Natural killer cell (primary cell): ENCODE results near the gene RCBTB2. TPM values are rescaled to one million over a fixed set of nuclear protein-coding genes. Genes with fewer than 3 reads are reported as not detected.

Experiments
- ATAC-seq, 3 donors: fragments of 150-1000 bp in 2 of 3; fragments of 200-7000 bp in 1 of 3; cut with Tn5 transposase; 1 replicate in 1 of 3; 2 replicates in 2 of 3; pipeline ENCODE4 v1.10.0; 2021; ENCODE audit warnings: mild to moderate bottlenecking in 2 of 3, moderate library complexity in 2 of 3
- DNase-seq, 2 donors: peaks; one replicate each; pipeline versions ENCODE4 v3.0.0 to v3.0.0-alpha.2; 2013 to 2021; ENCODE audit warnings: mixed read lengths in 1 of 2
- H3K27ac ChIP-seq: one replicate; pipeline ENCODE4 v1.5.1; 2013; ENCODE audit warnings: mild to moderate bottlenecking, low read length
- H3K27me3 ChIP-seq: one replicate; pipeline ENCODE4 v1.6.1; 2013; ENCODE audit warnings: low read length; ENCODE audit not compliant: control insufficient read depth, insufficient read depth
- H3K36me3 ChIP-seq: one replicate; pipeline ENCODE4 v1.6.1; 2013; ENCODE audit warnings: low read length; ENCODE audit not compliant: control insufficient read depth, insufficient read depth
- H3K4me1 ChIP-seq: one replicate; pipeline ENCODE4 v1.6.1; 2013; ENCODE audit warnings: low read length; ENCODE audit not compliant: control insufficient read depth, insufficient read depth
- H3K4me3 ChIP-seq: one replicate; pipeline ENCODE4 v1.5.1; 2013; ENCODE audit warnings: low read length
- H3K9me3 ChIP-seq: one replicate; pipeline ENCODE4 v1.6.1; 2013; ENCODE audit warnings: low read length; ENCODE audit not compliant: control insufficient read depth, insufficient read depth
- H3K27ac Mint-ChIP-seq, 2 donors: one replicate each; pipeline ENCODE4 v1.8.0; 2022; ENCODE audit warnings: mild to moderate bottlenecking in 2 of 2, mixed read lengths in 2 of 2, moderate library complexity in 1 of 2
- H3K27me3 Mint-ChIP-seq, 2 donors: one replicate each; pipeline ENCODE4 v1.8.0; 2022; ENCODE audit warnings: low read depth in 2 of 2, mixed read lengths in 2 of 2
- H3K36me3 Mint-ChIP-seq: one replicate; pipeline ENCODE4 v1.8.0; 2022; ENCODE audit warnings: mixed read lengths
- H3K4me1 Mint-ChIP-seq, 2 donors: one replicate each; pipeline ENCODE4 v1.8.0; 2022; ENCODE audit warnings: mixed read lengths in 2 of 2
- H3K4me3 Mint-ChIP-seq: one replicate; pipeline ENCODE4 v1.8.0; 2022; ENCODE audit warnings: mild to moderate bottlenecking, moderate library complexity, mixed read lengths
- H3K9me3 Mint-ChIP-seq, 2 donors: one replicate each; pipeline ENCODE4 v1.8.0; 2022; ENCODE audit warnings: mixed read lengths in 2 of 2
- CTCF ChIP-seq: fragments of 200-600 bp; IDR thresholded peaks from one replicate; pipeline ENCODE4 v1.8.0; 2022; ENCODE audit warnings: antibody characterized with exemption
- WGBS: methylation state at CpG from one replicate; pipeline ENCODE4 v1.1.7; 2013; ENCODE audit warnings: missing lambda C conversion rate; ENCODE audit not compliant: insufficient coverage; 5-methylcytosine and 5-hydroxymethylcytosine counted together
- intact Hi-C: fragments of 100-400 bp; cut with micrococcal nuclease; formaldehyde crosslinking; loops from one replicate; pipeline ENCODE4 v1.14.2; 2022
- total RNA-seq, 4 donors: library from RNA; stranded (reverse); fragments of 120-200 nt in 1 of 4; gene quantifications; one replicate each; pipeline versions ENCODE4 v1.2.3 to v1.2.4, GENCODE V29; 2013 to 2022

RCBTB2 gene
- total RNA-seq, 3 donors from 2014 or later (not counting 1 experiment from before 2014, with no cell fraction given) = 21.9 to 27.1 (median 24.2) TPM

DNA sequence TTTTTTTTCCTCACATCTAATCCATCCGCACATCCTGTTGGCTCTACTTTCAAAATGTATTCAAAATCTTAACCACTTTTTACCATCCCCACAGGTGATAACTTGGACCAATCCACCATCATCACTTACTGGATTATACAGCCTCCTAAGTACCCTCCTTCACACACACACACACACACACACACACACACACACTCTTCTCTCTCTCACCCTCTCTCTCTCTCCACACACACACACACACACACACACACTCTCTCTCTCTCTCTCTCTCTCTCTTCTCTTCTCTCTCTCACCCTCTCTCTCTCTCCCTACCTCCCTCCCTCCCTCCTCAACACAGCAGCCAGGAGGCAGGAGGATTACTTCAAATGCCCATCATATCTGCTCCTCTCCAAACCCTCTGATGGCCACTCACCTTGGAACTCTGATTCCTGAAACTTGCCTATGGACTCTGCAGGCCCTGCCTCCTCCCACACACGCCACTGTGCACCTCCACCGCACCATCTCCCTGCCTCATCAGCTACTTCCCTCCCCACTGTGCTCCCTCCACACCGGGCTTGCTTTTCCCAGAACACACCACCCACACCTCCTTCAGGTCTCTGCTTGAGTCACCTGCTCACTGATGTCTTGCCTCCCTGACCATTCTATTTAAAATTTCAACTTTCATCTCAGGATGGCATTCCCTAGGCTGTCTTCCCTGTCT is 39.7 kb downstream of the RCBTB2 start:
- H3K36me3 ChIP-seq = peaks cover 10% of the 10 kb centered on the region
- no peak overlapping the region for H3K27ac Mint-ChIP-seq
- no peak for TF ChIP-seq CTCF
- ATAC-seq (peak; percentile 5 to 22 (median 14)), DNase-seq (peak in 1 of 2 donors; percentile 67)
- intact Hi-C loops = loop anchor here (2.0 to 10.0 kb wide), 3 partner anchors 40 to 258 kb away; partner anchors contain the start of genes ITM2B and RCBTB2
- peak overlapping the region; percentile 90 for H3K27ac ChIP-seq
- H3K4me3 ChIP-seq = peak overlapping the region; percentile 44
- no peaks in the 10 kb centered on the region for H3K27me3 ChIP-seq
- H3K9me3 ChIP-seq = no peaks in the 10 kb centered on the region
- no peaks in the 10 kb centered on the region for H3K9me3 Mint-ChIP-seq
- H3K4me3 Mint-ChIP-seq = no peak overlapping the region
- H3K4me1 ChIP-seq = peaks cover 62% of the 10 kb centered on the region
- H3K36me3 Mint-ChIP-seq = no peaks in the 10 kb centered on the region
- H3K27me3 Mint-ChIP-seq = no peaks in the 10 kb centered on the region
- 47% methylated on average over 4 of the region's 4 CpGs for WGBS
- peaks cover 47% of the 10 kb centered on the region in 2 donors for H3K4me1 Mint-ChIP-seq

DNA sequence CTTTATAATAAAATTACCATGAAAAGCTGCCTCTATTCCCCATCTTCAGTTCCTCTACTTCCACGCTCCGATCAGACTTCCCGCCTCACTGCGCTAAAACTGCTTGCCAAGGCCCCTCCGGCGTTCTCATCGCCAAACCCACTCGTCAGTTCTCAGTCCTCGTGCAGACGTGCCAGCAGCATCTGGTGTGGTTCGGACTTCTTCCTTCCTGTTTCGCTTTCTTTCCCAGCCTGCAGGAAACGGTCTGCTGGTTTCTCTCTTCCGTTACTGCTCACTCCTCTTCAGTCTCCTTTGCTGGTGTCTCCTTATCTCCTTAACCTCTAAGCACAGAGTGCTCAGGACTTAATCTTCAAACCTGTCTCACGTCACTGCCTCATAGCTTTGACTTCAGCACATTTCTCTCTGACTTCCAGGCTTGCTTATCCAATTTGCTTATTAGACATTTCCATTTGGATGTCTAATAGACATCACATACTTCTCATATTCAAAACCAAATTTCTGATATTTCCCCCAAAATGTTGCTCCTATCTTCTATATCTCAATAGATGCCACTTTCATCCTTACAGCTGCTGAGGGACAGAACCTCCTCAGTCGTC is 40.3 kb downstream of the RCBTB2 start:
- Histone ChIP-seq H3K36me3 (peaks cover 13% of the 10 kb centered on the region), H3K4me1 (peaks cover 59% of the 10 kb centered on the region), H3K27ac (peak overlapping the region; percentile 90), H3K4me3 (peak overlapping the region; percentile 44), H3K9me3 (no peaks in the 10 kb centered on the region), H3K27me3 (no peaks in the 10 kb centered on the region)
- peak; percentile 67 to 90 for DNase-seq
- Mint-ChIP-seq H3K27me3 (no peaks in the 10 kb centered on the region), H3K9me3 (no peaks in the 10 kb centered on the region), H3K4me3 (no peak overlapping the region), H3K27ac (no peak overlapping the region), H3K4me1 (peaks cover 49 to 51% of the 10 kb centered on the region in 2 donors), H3K36me3 (no peaks in the 10 kb centered on the region)
- WGBS = under 1% methylated on average over 16 of the region's 16 CpGs
- no peak for TF ChIP-seq CTCF
- intact Hi-C loops = loop anchor here (1.0 to 10.0 kb wide), 4 partner anchors 40 to 258 kb away; partner anchors contain the start of genes ITM2B and RCBTB2
- peak; percentile 76 to 89 (median 82) for ATAC-seq

- H3K4me3 Mint-ChIP-seq = no peak overlapping the region
- no peaks in the 10 kb centered on the region for H3K9me3 ChIP-seq
- WGBS = 17% methylated on average over 1 of the region's 1 CpG
- peaks cover 49 to 51% of the 10 kb centered on the region in 2 donors for H3K4me1 Mint-ChIP-seq
- no peaks in the 10 kb centered on the region for H3K36me3 Mint-ChIP-seq
- peaks cover 58% of the 10 kb centered on the region for H3K4me1 ChIP-seq
- no peak overlapping the region for H3K27ac Mint-ChIP-seq
- ATAC-seq (peak; percentile 17 to 34 (median 28)), DNase-seq (no peak)
- peaks cover 13% of the 10 kb centered on the region for H3K36me3 ChIP-seq
- no peaks in the 10 kb centered on the region for H3K9me3 Mint-ChIP-seq
- H3K27me3 ChIP-seq = no peaks in the 10 kb centered on the region
- peak overlapping the region; percentile 44 for H3K4me3 ChIP-seq
- peak overlapping the region; percentile 90 for H3K27ac ChIP-seq
- no peaks in the 10 kb centered on the region for H3K27me3 Mint-ChIP-seq
- intact Hi-C loops = loop anchor here (1.0 to 10.0 kb wide), 4 partner anchors 41 to 257 kb away; partner anchors contain the start of genes ITM2B and RCBTB2
- TF ChIP-seq CTCF = no peak
Measured at GRCh38 chr13:48492096-48492440, 40.8 kb downstream of the RCBTB2 start.
